WTC11 (cell line): ENCODE results near the gene UBFD1. TPM values are rescaled to one million over a fixed set of nuclear protein-coding genes. Genes with fewer than 3 reads are reported as not detected.

Experiments
- ATAC-seq: fragments of 200-7000 bp; cut with Tn5 transposase; 2 replicates; pipeline ENCODE4 v1.10.0; 2021; ENCODE audit warnings: mild to moderate bottlenecking, moderate library complexity
- CTCF ChIA-PET: fragments of 300-600 bp; sonication (Branson Sonifier 250); formaldehyde crosslinking; loops from one replicate; lab custom pipeline; 2021; ENCODE audit warnings: antibody characterized with exemption; lab: Charles Lee
- POLR2A ChIA-PET: fragments of 350-600 bp; sonication (Branson Sonifier 250); formaldehyde crosslinking; loops from one replicate; lab custom pipeline; 2021; ENCODE audit warnings: antibody characterized with exemption; lab: Charles Lee
- DNase-seq: peaks from one replicate; pipeline ENCODE4 v3.0.0; 2021; ENCODE audit warnings: low spot score
- H3K27ac Mint-ChIP-seq: 2 replicates; pipeline ENCODE4 v1.8.0; 2021; ENCODE audit warnings: mixed read lengths
- H3K27me3 Mint-ChIP-seq: 2 replicates; pipeline ENCODE4 v1.8.0; 2021; ENCODE audit warnings: low read depth, mild to moderate bottlenecking, moderate library complexity, mixed read lengths
- H3K36me3 Mint-ChIP-seq: 2 replicates; pipeline ENCODE4 v1.8.0; 2021; ENCODE audit warnings: mixed read lengths
- H3K4me1 Mint-ChIP-seq: 2 replicates; pipeline ENCODE4 v1.8.0; 2022; ENCODE audit warnings: mixed read lengths
- H3K4me3 Mint-ChIP-seq: 2 replicates; pipeline ENCODE4 v1.8.0; 2021; ENCODE audit warnings: mild to moderate bottlenecking, moderate library complexity, mixed read lengths
- H3K9me3 Mint-ChIP-seq: 2 replicates; pipeline ENCODE4 v1.8.0; 2021; ENCODE audit warnings: mixed read lengths
- AFF4 ChIP-seq: sonication (generic); formaldehyde crosslinking; IDR thresholded peaks from 2 replicates; pipeline ENCODE4 v1.8.1; 2023; ENCODE audit warnings: mild to moderate bottlenecking, missing genetic modification reagents, borderline replicate concordance
- ATF1 ChIP-seq: sonication (generic); formaldehyde crosslinking; IDR thresholded peaks from 2 replicates; pipeline ENCODE4 v1.8.1; 2023; ENCODE audit warnings: mild to moderate bottlenecking, moderate library complexity, missing genetic modification reagents
- CTCF ChIP-seq: fragments of 200-600 bp; IDR thresholded peaks from 2 replicates; pipeline ENCODE4 v1.8.0; 2022; ENCODE audit warnings: antibody characterized with exemption
- E2F5 ChIP-seq: sonication (generic); formaldehyde crosslinking; IDR thresholded peaks from 2 replicates; pipeline ENCODE4 v1.8.1; 2022; ENCODE audit warnings: mild to moderate bottlenecking, moderate library complexity, missing genetic modification reagents
- GABPB1 ChIP-seq: sonication (generic); formaldehyde crosslinking; IDR thresholded peaks from 2 replicates; pipeline ENCODE4 v1.8.1; 2023; ENCODE audit warnings: mild to moderate bottlenecking, missing genetic modification reagents
- GRHL2 ChIP-seq: fragments of 250-450 bp; sonication (Bioruptor Pico); IDR thresholded peaks from 2 replicates; pipeline ENCODE4 v1.8.0; 2022; ENCODE audit warnings: mild to moderate bottlenecking, moderate library complexity; ENCODE audit not compliant: insufficient replicate concordance, severe bottlenecking
- GTF2I ChIP-seq: fragments of 250-450 bp; sonication (Bioruptor Pico); conservative IDR thresholded peaks from 2 replicates; pipeline ENCODE4 v1.4.0; 2021; ENCODE audit warnings: mild to moderate bottlenecking
- MLX ChIP-seq: sonication (generic); formaldehyde crosslinking; IDR thresholded peaks from 2 replicates; pipeline ENCODE4 v1.8.1; 2023; ENCODE audit warnings: mild to moderate bottlenecking, missing genetic modification reagents, moderate library complexity
- NR2C2 ChIP-seq: sonication (generic); formaldehyde crosslinking; IDR thresholded peaks from 2 replicates; pipeline ENCODE4 v1.8.0; 2022; ENCODE audit warnings: mild to moderate bottlenecking, missing genetic modification reagents
- RORB ChIP-seq: fragments of 250-450 bp; sonication (Bioruptor Pico); IDR thresholded peaks from 2 replicates; pipeline ENCODE4 v1.9.0; 2021; ENCODE audit warnings: mild to moderate bottlenecking
- TCF7 ChIP-seq: sonication (generic); formaldehyde crosslinking; IDR thresholded peaks from 2 replicates; pipeline ENCODE4 v1.8.0; 2022; ENCODE audit warnings: mild to moderate bottlenecking, low read depth, missing genetic modification reagents, moderate library complexity
- TEAD4 ChIP-seq: sonication (generic); formaldehyde crosslinking; IDR thresholded peaks from 2 replicates; pipeline ENCODE4 v1.8.0; 2022; ENCODE audit warnings: mild to moderate bottlenecking, missing genetic modification reagents
- TP53 ChIP-seq: sonication (generic); formaldehyde crosslinking; IDR thresholded peaks from 2 replicates; pipeline ENCODE4 v1.8.1; 2023; ENCODE audit warnings: mild to moderate bottlenecking, missing genetic modification reagents
- ZNF219 ChIP-seq: sonication (generic); formaldehyde crosslinking; IDR thresholded peaks from 2 replicates; pipeline ENCODE4 v1.8.0; 2023; ENCODE audit warnings: missing genetic modification reagents, mild to moderate bottlenecking, borderline replicate concordance
- ZNF232 ChIP-seq: sonication (generic); formaldehyde crosslinking; IDR thresholded peaks from 2 replicates; pipeline ENCODE4 v1.8.0; 2022; ENCODE audit warnings: mild to moderate bottlenecking, missing genetic modification reagents
- total RNA-seq: library from RNA; stranded (reverse); gene quantifications from 3 replicates; pipeline ENCODE4 v1.2.3, GENCODE V29; 2021
- TF ChIP-seq, protein P1 (sequence below): sonication (generic); formaldehyde crosslinking; IDR thresholded peaks from 2 replicates; pipeline ENCODE4 v1.8.1; 2022; ENCODE audit warnings: missing genetic modification reagents, borderline replicate concordance

UBFD1 gene
- total RNA-seq, 1 experiment from 2014 or later = 128 TPM

- Mint-ChIP-seq H3K4me3 (no peak overlapping the region), H3K27me3 (no peaks in the 10 kb centered on the region), H3K36me3 (peaks cover 60% of the 10 kb centered on the region), H3K27ac (no peak overlapping the region), H3K9me3 (no peaks in the 10 kb centered on the region), H3K4me1 (no peaks in the 10 kb centered on the region)
- ChIA-PET POLR2A (no interaction called here), CTCF (no interaction called here)
- TF ChIP-seq, protein P1, sequence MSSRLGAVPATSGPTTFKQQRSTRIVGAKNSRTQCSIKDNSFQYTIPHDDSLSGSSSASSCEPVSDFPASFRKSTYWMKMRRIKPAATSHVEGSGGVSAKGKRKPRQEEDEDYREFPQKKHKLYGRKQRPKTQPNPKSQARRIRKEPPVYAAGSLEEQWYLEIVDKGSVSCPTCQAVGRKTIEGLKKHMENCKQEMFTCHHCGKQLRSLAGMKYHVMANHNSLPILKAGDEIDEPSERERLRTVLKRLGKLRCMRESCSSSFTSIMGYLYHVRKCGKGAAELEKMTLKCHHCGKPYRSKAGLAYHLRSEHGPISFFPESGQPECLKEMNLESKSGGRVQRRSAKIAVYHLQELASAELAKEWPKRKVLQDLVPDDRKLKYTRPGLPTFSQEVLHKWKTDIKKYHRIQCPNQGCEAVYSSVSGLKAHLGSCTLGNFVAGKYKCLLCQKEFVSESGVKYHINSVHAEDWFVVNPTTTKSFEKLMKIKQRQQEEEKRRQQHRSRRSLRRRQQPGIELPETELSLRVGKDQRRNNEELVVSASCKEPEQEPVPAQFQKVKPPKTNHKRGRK (CRISPR knock-in tag) = no peak
- no peak for TF ChIP-seq NR2C2
- no peak for TF ChIP-seq ZNF219 (CRISPR knock-in tag)
- no peak for TF ChIP-seq CTCF
- no peak for TF ChIP-seq TP53 (CRISPR knock-in tag)
- no peak for TF ChIP-seq GTF2I (CRISPR knock-in tag)
- TF ChIP-seq TEAD4 (CRISPR knock-in tag) = no peak
- no peak for TF ChIP-seq MLX (CRISPR knock-in tag)
- no peak for ATAC-seq
- DNase-seq = no peak
Measured at GRCh38 chr16:23571895-23572294, 14.4 kb downstream of the UBFD1 start.

DNA sequence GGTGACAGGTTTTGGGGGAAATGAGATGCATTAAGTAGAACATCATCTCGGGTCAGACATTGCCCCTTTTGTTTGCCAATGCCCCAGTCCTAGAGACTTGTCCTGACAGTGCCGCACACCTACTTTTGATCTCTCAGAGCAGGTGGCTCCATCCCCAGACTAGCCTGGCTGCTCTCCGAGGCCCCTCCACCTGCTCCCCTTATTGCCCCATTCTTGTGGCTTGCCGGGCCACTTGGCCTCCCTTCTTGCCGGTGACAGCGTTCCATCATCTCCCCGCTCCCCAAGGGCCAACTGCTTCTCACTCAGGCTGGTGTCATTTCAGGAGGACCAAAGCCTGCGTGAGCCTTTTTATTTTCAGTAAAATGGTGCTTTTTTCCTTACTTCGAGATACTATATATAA is 14.9 kb downstream of the UBFD1 start:
- H3K4me3 Mint-ChIP-seq = no peak overlapping the region

More for the DNA sequence above, 14.9 kb downstream of the UBFD1 start:
- ATAC-seq (no peak), DNase-seq (no peak)
- TF ChIP-seq ZNF232 (CRISPR knock-in tag) = no peak
- TF ChIP-seq ATF1 = no peak
- TF ChIP-seq E2F5 = no peak
- TF ChIP-seq GABPB1 (CRISPR knock-in tag) = no peak
- no peak for TF ChIP-seq TCF7
- TF ChIP-seq GRHL2 (CRISPR knock-in tag) = no peak
- TF ChIP-seq RORB (CRISPR knock-in tag) = no peak
- no peak for TF ChIP-seq AFF4 (CRISPR knock-in tag)
- TF ChIP-seq, all 79 proteins: peak for 0
- peaks cover 55% of the 10 kb centered on the region for H3K36me3 Mint-ChIP-seq
- ChIA-PET CTCF (no interaction called here), POLR2A (no interaction called here)
- H3K9me3 Mint-ChIP-seq = no peaks in the 10 kb centered on the region
- no peak overlapping the region for H3K27ac Mint-ChIP-seq
- H3K4me1 Mint-ChIP-seq = no peaks in the 10 kb centered on the region
- no peaks in the 10 kb centered on the region for H3K27me3 Mint-ChIP-seq
